Keratinocyte (primary cell): Measurements from ENCODE around the gene LTBR. TPM values are rescaled to one million over a fixed set of nuclear protein-coding genes. Genes with fewer than 3 reads are reported as not detected.

Experiments used
- DNase-seq: peaks from one replicate; pipeline ENCODE4 v3.0.0-alpha.2; 2011; ENCODE audit warnings: low read depth, missing footprints, low spot score
- FAIRE-seq: peaks from 2 replicates; lab custom pipeline; 2011; peaks lifted over from hg19 to GRCh38; lab: Jason Lieb, UNC
- H2AFZ ChIP-seq: 2 replicates; pipeline ENCODE4 v1.6.0; 2012; ENCODE audit warnings: low read length, control low read depth, inconsistent platforms; ENCODE audit not compliant: control insufficient read depth
- H3K27ac ChIP-seq: 2 replicates; pipeline ENCODE4 v1.5.1; 2011; ENCODE audit warnings: low read length; ENCODE audit not compliant: control insufficient read depth, insufficient read depth
- H3K27me3 ChIP-seq: 3 replicates; pipeline ENCODE4 v1.6.0; 2011; ENCODE audit warnings: low read length; ENCODE audit not compliant: control insufficient read depth, insufficient read depth; ENCODE audit errors: extremely low read depth
- H3K36me3 ChIP-seq, 2 experiments: 2 replicates in 1 of 2; 3 replicates in 1 of 2; pipeline ENCODE4 v1.5.1; 2011; ENCODE audit warnings: low read length in 2 of 2, mild to moderate bottlenecking in 1 of 2; ENCODE audit not compliant: control insufficient read depth in 2 of 2, insufficient read depth in 2 of 2; ENCODE audit errors: extremely low read depth in 1 of 2
- H3K4me1 ChIP-seq: 3 replicates; pipeline ENCODE4 v1.5.1; 2011; ENCODE audit warnings: low read length; ENCODE audit not compliant: control insufficient read depth, insufficient read depth; ENCODE audit errors: extremely low read depth
- H3K4me2 ChIP-seq: 3 replicates; pipeline ENCODE4 v1.6.0; 2011; ENCODE audit warnings: low read depth, low read length; ENCODE audit not compliant: control insufficient read depth, insufficient read depth; ENCODE audit errors: extremely low read depth
- H3K4me3 ChIP-seq, 3 experiments: fragments of 200-600 bp in 1 of 3; sonication (generic) in 1 of 3; 2 replicates in 2 of 3; 3 replicates in 1 of 3; pipeline ENCODE4 v1.5.1; 2011 to 2016; ENCODE audit warnings: low read length in 3 of 3, mild to moderate bottlenecking in 3 of 3, control low read depth in 2 of 3, inconsistent platforms in 1 of 3, low read depth in 1 of 3, mixed read lengths in 1 of 3, mixed run types in 1 of 3, moderate library complexity in 1 of 3; ENCODE audit not compliant: control insufficient read depth in 2 of 3, insufficient read depth in 2 of 3; ENCODE audit errors: extremely low read depth in 1 of 3
- H3K79me2 ChIP-seq: 2 replicates; pipeline ENCODE4 v1.6.0; 2012; ENCODE audit warnings: low read length; ENCODE audit not compliant: control insufficient read depth, insufficient read depth
- H3K9ac ChIP-seq: 3 replicates; pipeline ENCODE4 v1.6.0; 2011; ENCODE audit warnings: low read length; ENCODE audit not compliant: control insufficient read depth, insufficient read depth; ENCODE audit errors: extremely low read depth
- H3K9me1 ChIP-seq: 3 replicates; pipeline ENCODE4 v1.6.0; 2011; ENCODE audit warnings: low read length; ENCODE audit not compliant: control insufficient read depth, insufficient read depth; ENCODE audit errors: extremely low read depth
- H3K9me3 ChIP-seq: 2 replicates; pipeline ENCODE4 v1.5.1; 2012; ENCODE audit warnings: low read depth, low read length; ENCODE audit not compliant: control insufficient read depth
- H4K20me1 ChIP-seq: 3 replicates; pipeline ENCODE4 v1.6.0; 2011; ENCODE audit warnings: low read length; ENCODE audit not compliant: control insufficient read depth, insufficient read depth; ENCODE audit errors: extremely low read depth
- EZH2 ChIP-seq: IDR thresholded peaks from one replicate; pipeline ENCODE4 v1.6.1; 2012; ENCODE audit warnings: inconsistent platforms, mild to moderate bottlenecking, low read length, moderate library complexity
- dilution Hi-C: fragments of 300-500 bp; cut with MboI; formaldehyde crosslinking; loops from one replicate; pipeline ENCODE4 v1.7.0; 2020; ENCODE audit warnings: low sequenced_read_pairs; ENCODE audit not compliant: extremely low pct_ligation_motif_present
- polyA plus RNA-seq, 5 experiments: library from polyadenylated mRNA; depleted of rRNA in 3 of 5; stranded (reverse) in 3 of 5; stranded (forward) in 1 of 5; unstranded in 1 of 5; fragments of >200 nt; gene quantifications; 1 replicate in 1 of 5; 2 replicates in 3 of 5; 3 replicates in 1 of 5; pipeline versions ENCODE4 v1.2.1 to v1.2.3, GENCODE V29; 2011 to 2012; ENCODE audit warnings: missing spikeins in 2 of 5, low read depth in 1 of 5, low replicate concordance in 1 of 5
- TF ChIP-seq, protein P1 (sequence below), 3 experiments: IDR thresholded peaks in 1 of 3; conservative IDR thresholded peaks in 1 of 3; optimal IDR thresholded peaks in 1 of 3; 2 replicates in 2 of 3; 3 replicates in 1 of 3; pipeline versions ENCODE3 to v1.5.1; 2011; ENCODE audit warnings: low read length in 3 of 3, mild to moderate bottlenecking in 3 of 3, moderate library complexity in 2 of 3, control low read depth in 1 of 3, inconsistent platforms in 1 of 3; ENCODE audit not compliant: insufficient read depth in 2 of 3; ENCODE audit errors: extremely low read depth in 1 of 3

The LTBR gene
- polyA plus RNA-seq, 1 donor (not counting 4 experiments of a cell fraction or from before 2014, with no cell fraction given) = 42.7 TPM

DNA sequence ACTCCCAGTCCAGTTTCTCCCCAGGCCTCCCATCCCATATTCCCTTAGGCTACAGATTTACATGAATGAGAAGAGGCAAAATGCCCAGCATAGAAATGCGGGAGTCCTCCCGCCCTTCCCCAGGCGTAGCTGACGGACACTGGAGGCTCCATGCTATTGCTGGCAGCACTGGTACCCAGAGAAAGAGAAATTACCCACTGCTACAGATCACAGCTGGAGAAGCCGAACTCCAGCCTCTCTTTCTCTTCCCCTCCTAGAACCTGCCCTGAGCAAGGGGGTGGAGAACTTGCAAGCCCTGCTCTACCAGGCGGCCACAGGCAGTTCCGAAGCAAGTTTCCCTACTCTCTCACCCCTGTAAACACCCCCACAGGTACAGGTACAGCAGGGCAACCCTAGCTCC, 3.6 kb downstream of the LTBR start:
- peaks cover 52% of the 10 kb centered on the region for H3K79me2 ChIP-seq

DNA sequence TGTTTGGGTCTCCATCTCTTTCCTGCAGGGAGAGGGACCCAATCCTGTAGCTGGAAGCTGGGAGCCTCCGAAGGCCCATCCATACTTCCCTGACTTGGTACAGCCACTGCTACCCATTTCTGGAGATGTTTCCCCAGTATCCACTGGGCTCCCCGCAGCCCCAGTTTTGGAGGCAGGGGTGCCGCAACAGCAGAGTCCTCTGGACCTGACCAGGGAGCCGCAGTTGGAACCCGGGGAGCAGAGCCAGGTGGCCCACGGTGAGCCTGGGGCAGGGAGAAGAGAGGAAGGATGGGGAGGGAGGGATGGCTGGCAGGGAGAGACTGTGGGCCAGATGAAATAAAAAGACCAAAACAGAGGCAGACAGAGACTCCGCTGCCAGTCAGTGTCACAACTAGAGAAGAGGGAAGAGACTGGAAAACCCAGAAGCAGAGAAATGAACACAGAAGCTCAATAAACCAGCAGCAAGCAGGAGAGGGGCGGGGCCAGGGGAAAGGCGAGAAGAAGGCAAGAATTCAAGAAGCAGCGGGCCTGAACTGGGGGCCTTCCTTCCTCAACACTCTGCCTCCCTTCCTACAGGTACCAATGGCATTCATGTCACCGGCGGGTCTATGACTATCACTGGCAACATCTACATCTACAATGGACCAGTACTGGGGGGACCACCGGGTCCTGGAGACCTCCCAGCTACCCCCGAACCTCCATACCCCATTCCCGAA, 6.3 kb downstream of the LTBR start:
- TF ChIP-seq, protein P1, sequence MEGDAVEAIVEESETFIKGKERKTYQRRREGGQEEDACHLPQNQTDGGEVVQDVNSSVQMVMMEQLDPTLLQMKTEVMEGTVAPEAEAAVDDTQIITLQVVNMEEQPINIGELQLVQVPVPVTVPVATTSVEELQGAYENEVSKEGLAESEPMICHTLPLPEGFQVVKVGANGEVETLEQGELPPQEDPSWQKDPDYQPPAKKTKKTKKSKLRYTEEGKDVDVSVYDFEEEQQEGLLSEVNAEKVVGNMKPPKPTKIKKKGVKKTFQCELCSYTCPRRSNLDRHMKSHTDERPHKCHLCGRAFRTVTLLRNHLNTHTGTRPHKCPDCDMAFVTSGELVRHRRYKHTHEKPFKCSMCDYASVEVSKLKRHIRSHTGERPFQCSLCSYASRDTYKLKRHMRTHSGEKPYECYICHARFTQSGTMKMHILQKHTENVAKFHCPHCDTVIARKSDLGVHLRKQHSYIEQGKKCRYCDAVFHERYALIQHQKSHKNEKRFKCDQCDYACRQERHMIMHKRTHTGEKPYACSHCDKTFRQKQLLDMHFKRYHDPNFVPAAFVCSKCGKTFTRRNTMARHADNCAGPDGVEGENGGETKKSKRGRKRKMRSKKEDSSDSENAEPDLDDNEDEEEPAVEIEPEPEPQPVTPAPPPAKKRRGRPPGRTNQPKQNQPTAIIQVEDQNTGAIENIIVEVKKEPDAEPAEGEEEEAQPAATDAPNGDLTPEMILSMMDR (optimal IDR thresholded peaks at IDR 0.05 in 1 of 3, IDR thresholded peaks at IDR 0.05 in 1 of 3, conservative IDR thresholded peaks at IDR 0.05 in 1 of 3; ENCODE audit: extremely low read depth in 1 of 3, insufficient read depth in 2 of 3, low read length in 3 of 3) = no peak
- no peak for TF ChIP-seq EZH2
- DNase-seq (no peak), FAIRE-seq (no peak)
- Histone ChIP-seq H3K9me1 (peaks cover 5% of the 10 kb centered on the region), H4K20me1 (no peaks in the 10 kb centered on the region), H2AFZ (no peak overlapping the region), H3K4me1 (peaks cover 23% of the 10 kb centered on the region), H3K27me3 (no peaks in the 10 kb centered on the region), H3K27ac (no peak overlapping the region), H3K4me2 (no peak overlapping the region), H3K9ac (no peak overlapping the region), H3K9me3 (no peaks in the 10 kb centered on the region), H3K36me3 (peaks cover 38 to 68% of the 10 kb centered on the region in 2 experiments), H3K4me3 (no peak overlapping the region), H3K79me2 (peaks cover 35% of the 10 kb centered on the region)
- dilution Hi-C loops = no loop called here

More for the DNA sequence above, 3.6 kb downstream of the LTBR start:
- Histone ChIP-seq H3K4me3 (no peak overlapping the region), H2AFZ (no peak overlapping the region), H4K20me1 (no peaks in the 10 kb centered on the region), H3K9me3 (no peaks in the 10 kb centered on the region), H3K9ac (no peak overlapping the region), H3K4me1 (peaks cover 37% of the 10 kb centered on the region), H3K9me1 (peaks cover 5% of the 10 kb centered on the region), H3K27ac (no peak overlapping the region), H3K27me3 (no peaks in the 10 kb centered on the region), H3K36me3 (peaks cover 35 to 58% of the 10 kb centered on the region in 2 experiments), H3K4me2 (no peak overlapping the region)
- FAIRE-seq (no peak), DNase-seq (no peak)
- TF ChIP-seq EZH2 = no peak
- TF ChIP-seq, protein P1 (optimal IDR thresholded peaks at IDR 0.05 in 1 of 3, IDR thresholded peaks at IDR 0.05 in 1 of 3, conservative IDR thresholded peaks at IDR 0.05 in 1 of 3; ENCODE audit: extremely low read depth in 1 of 3, insufficient read depth in 2 of 3, low read length in 3 of 3) = no peak
- dilution Hi-C loops = no loop called here
